Measurements from ENCODE around the gene GJD3.

DNA sequence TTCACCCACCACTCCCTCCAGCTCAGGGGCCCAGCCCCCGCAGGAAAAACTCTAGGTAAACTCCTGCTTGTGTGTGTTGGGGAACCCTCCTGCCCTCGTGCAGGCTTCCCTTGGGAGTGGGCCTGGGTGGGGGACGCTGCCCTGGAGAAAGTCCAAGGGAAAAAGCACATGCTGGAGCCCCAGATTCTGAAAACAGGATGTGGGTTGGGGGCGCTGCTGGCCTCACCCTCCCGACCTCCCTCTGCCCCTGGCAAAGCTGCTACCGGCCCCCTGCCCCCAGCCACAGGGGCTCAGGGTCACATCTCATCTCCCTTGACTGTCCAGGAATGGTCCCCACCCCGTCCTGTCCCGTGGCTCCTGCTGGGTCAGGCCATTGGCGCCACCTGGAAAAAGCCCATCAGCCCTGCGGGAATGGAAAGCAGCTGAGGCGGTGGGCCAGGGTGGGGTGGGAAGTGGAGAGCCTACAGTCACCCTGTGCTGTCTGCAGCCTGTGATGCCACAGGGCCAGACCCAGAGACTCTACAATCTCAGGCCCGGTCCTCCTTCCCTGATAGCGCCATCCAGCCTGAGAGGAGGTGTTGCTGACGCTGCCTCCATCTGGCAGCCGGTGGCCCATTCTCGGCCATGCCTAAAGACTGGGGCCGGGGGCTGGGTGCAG, 2.5 kb upstream of the GJD3 start:
- TF ChIP-seq, protein P1, sequence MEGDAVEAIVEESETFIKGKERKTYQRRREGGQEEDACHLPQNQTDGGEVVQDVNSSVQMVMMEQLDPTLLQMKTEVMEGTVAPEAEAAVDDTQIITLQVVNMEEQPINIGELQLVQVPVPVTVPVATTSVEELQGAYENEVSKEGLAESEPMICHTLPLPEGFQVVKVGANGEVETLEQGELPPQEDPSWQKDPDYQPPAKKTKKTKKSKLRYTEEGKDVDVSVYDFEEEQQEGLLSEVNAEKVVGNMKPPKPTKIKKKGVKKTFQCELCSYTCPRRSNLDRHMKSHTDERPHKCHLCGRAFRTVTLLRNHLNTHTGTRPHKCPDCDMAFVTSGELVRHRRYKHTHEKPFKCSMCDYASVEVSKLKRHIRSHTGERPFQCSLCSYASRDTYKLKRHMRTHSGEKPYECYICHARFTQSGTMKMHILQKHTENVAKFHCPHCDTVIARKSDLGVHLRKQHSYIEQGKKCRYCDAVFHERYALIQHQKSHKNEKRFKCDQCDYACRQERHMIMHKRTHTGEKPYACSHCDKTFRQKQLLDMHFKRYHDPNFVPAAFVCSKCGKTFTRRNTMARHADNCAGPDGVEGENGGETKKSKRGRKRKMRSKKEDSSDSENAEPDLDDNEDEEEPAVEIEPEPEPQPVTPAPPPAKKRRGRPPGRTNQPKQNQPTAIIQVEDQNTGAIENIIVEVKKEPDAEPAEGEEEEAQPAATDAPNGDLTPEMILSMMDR (conservative IDR thresholded peaks at IDR 0.05; ENCODE audit: low read length), result no peak
- TF ChIP-seq EZH2phosphoT487 (IDR thresholded peaks at IDR 0.05; ENCODE audit: borderline replicate concordance, low read depth, low read length), result no peak

Data from OCI-LY7 (cell line).